ENCODE data around the gene GRIN3A.
"Not testable (repeated sequence)": the region's sequence is repeated elsewhere in the genome, so short reads cannot be mapped to it uniquely, and the experiment has no call there.

Gene GRIN3A

DNA sequence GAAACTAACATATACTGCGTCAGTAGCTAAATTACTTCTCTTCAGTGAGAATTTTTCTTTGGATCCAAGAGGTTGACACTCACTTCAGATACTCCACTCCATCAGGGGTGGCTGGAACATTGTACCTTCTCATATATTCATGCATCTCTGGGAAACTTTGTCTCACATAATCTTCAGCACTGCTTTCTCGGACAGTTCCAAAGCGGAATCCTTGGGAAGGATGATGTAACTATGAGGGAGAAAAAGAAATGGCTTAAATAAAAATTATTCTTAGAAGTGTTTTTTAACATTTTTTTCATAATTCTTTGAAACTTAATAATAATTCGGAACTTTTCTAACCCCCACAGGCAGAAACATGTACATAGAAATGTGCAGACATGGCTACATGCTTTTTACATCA, 110.3 kb downstream of the GRIN3A start:
- no peak for DNase-seq

DNA sequence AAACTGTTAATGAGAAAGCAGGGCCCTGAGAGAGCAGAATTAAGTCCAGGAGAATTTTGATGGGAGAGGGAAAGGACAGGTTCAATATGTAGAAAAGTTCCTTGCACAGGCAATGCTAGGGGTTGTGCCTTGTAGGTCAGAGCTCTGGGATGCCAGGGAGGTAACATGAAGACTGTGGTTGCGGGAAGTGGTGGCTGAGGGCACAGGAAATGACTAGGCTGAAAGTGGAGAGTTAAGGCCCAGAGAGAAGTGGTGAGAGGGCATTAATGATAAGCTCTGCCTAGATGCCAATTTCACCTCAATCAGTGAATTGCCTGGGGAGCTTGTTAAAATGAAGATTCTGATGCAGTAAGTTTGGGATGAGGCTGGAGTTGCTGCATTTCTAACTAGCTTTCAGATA, 112.2 kb downstream of the GRIN3A start:
- no peak for DNase-seq

- DNase-seq = no peak
Measured at GRCh38 chr9:101625876-101626275, 112.6 kb downstream of the GRIN3A start.

- DNase-seq = no peak
Measured at GRCh38 chr9:101620452-101620851, 118.0 kb downstream of the GRIN3A start.

GRCh38 chr9:101618698-101619097, 119.7 kb downstream of the GRIN3A start:
- DNase-seq = no peak

DNA sequence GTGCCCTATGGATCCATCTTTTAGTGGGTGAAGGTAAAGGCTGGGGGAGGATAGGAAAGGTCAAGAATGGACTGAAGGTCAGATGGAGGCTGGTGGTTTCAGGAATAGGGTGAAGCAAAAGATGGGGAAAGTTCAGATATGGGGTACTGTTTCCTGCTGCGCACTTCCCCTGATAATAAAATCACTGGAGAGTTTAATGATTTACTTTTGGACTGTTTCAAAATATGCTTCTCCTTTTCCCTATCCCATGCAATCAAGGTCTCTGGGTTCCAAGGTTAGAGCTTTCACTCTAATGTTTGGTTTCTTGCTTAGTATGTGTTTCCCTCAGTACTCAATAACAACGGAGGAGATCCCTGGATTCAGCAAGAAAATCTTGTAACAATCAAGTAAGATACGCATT, 132.9 kb downstream of the GRIN3A start:
- no peak for DNase-seq

DNA sequence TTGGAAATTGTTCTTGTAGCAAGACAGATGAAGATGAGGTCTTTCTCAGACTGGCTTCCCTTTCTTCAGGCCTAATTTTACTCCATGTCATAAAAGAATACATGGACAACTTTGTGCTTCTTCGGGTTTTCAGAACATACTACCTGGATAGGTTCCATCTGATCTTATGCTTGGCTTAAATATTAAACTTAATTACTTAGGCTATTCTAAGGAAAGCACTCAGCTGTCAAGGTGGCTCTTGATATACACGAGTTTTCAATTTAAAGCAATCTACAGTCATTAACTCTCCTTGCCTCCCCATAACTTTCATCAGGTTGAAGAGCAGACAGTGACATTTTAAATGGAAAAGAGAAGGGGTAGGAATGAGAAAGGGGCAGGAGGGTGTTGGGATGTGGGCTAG, 134.2 kb downstream of the GRIN3A start:
- DNase-seq = no peak

GRCh38 chr9:101601904-101602765, 136.3 kb downstream of the GRIN3A start:
- DNase-seq = peak; percentile 56

GRCh38 chr9:101594796-101595195, 143.7 kb downstream of the GRIN3A start, which contains the start of gene PPP3R2:
Gene PPP3R2 (minus strand): TSS chr9:101594969. CDS start chr9:101594921, 48 bp downstream.
- DNase-seq = no peak

GRCh38 chr9:101593345-101593744, 145.1 kb downstream of the GRIN3A start:
- no peak for DNase-seq

GRCh38 chr9:101592788-101593187, 145.7 kb downstream of the GRIN3A start:
- DNase-seq = no peak

GRCh38 chr9:101591787-101592446, 146.5 kb downstream of the GRIN3A start:
- DNase-seq = no peak

GRCh38 chr9:101590901-101591300, 147.5 kb downstream of the GRIN3A start:
- no peak for DNase-seq

DNA sequence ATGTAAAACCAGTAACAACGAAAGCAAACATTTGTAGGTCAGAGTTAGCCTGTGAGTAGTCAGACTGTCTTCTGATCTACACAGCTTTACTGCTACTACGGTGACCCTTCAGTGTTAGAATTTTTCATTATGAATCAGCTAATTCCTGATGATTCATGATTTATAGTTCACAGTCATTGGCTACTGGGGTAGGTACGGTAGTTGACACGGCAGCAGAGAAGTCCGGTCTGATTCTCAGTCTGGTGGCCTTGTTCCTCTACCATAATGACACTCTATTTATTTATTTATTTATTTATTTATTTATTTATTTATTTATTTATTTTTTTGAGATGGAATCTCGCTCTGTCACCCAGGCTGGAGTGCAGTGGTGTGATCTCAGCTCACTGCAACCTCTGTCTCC, 148.4 kb downstream of the GRIN3A start:
- DNase-seq = not testable (repeated sequence)

DNA sequence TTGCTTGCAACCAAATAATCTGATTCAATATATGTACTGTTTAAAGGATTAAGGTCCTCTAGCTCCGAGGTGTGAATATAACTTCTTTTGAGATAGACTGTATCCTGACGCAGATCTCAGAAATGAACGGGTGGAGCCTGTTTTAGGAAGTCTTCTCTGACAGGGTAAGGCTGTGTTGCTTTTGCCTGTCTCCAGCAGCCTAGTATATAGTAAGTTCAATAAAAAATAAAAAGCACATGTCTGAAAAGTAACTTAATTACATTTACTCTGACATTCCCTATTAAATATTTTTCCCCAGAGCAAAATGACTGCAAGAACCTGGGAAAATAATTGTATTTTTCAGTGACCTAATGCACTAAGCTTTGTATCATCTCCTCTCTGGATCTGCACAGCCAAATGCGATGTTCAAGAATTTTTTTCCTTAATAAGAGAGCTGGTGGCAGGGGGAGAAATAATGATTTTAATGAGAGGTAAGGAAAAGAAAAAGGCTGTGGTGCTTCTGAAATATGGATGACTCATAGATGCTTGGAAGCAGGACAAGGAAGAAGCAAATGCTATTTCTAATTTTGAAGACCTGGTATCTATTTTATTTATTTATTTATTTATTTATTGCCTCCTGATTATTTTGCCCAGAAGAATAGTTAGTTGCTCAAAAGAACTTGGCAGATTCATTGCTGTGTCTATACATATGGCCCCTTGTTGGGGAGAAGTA, 151.0 kb downstream of the GRIN3A start:
- DNase-seq = no peak

- DNase-seq = no peak
Measured at GRCh38 chr9:101586651-101587050, 151.8 kb downstream of the GRIN3A start.

- DNase-seq = no peak
Measured at GRCh38 chr9:101585740-101586139, 152.7 kb downstream of the GRIN3A start.

DNA sequence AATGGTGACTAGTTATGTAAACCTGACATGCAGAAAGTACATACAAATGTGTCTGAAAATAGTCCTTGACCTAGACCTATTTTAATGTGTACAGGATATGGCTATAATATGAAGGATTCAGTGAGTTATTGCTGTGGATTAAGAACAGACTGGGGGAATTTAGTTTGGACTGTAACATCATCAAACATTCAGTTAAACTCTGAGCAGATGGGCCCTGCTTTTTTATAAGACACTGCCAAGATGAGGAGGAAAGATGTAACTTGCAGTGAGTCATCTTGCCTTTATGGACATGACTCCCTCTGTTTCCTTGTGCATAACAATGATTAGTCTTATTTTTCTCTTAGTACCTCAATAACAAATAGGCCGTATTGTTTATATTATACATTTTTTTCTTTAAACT, 155.9 kb downstream of the GRIN3A start:
- DNase-seq = no peak

GRCh38 chr9:101579711-101580545, 158.5 kb downstream of the GRIN3A start:
- DNase-seq = no peak

- no peak for DNase-seq
Measured at GRCh38 chr9:101578378-101578777, 160.1 kb downstream of the GRIN3A start.

- DNase-seq = no peak
Measured at GRCh38 chr9:101574731-101575333, 163.6 kb downstream of the GRIN3A start.

DNA sequence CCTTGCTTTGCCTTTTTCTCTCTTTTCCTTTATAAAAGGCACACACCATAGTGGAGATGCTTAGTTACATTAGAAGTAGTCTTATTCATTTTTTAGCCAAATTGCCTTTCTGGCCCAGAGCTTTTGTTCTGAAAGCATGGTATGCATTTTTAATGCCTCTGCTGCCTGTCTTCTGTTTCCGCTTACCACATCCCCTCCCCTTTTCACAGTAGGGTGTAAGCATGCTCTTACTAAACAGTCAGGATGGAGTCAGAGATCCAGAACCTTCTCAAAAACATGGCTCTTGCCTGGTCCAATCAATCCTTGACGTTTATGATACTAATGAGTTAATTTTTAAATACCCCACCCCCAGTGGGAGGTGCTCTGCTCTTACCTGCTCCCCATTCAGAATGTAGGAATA, 166.1 kb downstream of the GRIN3A start:
- DNase-seq = no peak
